ENCODE measurements around the gene RHOBTB3. TPM values are rescaled to one million over a fixed set of nuclear protein-coding genes. Genes with fewer than 3 reads are reported as not detected.

RHOBTB3 gene
- total RNA-seq, 4 donors from 2014 or later, result 40.1 to 95.7 (median 71.0) TPM

DNA sequence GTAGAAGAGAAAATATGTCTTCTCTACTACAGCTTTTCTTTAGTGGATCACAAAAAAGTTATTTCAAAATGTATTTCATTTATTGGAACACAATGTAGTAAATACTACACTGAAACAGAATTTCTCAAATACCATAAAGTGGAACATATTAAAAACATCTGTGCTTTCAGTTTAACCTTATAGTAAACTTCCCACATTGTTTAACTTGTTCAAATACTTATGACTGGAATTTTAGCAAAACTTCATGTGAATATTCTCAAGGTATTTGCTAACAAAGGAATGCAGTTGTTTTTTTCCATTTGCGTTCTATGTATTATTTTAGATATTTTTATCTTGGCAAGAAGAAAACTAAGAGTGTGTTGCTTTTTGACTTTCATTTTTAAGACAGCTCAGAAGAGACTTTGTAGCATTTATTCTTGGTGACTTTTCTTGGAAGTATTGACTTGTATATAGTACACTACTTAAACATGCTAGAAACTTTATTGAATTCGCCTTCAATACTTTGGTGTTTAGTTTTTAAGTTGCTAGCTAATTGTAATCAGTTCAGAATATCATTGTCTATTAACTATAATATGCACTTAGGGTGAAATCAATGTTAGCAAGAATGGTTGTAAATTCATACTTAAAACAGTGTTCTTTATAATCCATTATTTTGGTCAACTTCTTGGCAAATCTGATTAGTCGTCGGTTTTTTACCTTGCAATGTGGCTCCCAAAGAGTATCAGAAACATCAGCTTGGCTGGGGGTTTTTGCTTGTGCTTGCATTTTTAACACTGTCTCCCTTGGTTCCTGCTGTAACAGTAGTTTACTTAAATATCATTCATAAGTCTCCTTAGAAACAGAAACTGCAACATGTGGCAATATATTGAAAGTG is 5.0 kb upstream of the RHOBTB3 start:
- no peaks in the 10 kb centered on the region for H3K27me3 ChIP-seq
- no peaks in the 10 kb centered on the region for H3K36me3 ChIP-seq
- no peak for TF ChIP-seq POLR2A (IDR thresholded peaks at IDR 0.05)
- TF ChIP-seq, protein P1, sequence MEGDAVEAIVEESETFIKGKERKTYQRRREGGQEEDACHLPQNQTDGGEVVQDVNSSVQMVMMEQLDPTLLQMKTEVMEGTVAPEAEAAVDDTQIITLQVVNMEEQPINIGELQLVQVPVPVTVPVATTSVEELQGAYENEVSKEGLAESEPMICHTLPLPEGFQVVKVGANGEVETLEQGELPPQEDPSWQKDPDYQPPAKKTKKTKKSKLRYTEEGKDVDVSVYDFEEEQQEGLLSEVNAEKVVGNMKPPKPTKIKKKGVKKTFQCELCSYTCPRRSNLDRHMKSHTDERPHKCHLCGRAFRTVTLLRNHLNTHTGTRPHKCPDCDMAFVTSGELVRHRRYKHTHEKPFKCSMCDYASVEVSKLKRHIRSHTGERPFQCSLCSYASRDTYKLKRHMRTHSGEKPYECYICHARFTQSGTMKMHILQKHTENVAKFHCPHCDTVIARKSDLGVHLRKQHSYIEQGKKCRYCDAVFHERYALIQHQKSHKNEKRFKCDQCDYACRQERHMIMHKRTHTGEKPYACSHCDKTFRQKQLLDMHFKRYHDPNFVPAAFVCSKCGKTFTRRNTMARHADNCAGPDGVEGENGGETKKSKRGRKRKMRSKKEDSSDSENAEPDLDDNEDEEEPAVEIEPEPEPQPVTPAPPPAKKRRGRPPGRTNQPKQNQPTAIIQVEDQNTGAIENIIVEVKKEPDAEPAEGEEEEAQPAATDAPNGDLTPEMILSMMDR (IDR thresholded peaks at IDR 0.05), result no peak
- H3K4me1 ChIP-seq, result peaks cover 0 to 18% (median 1%) of the 10 kb centered on the region in 4 donors
- H3K4me3 ChIP-seq, result no peak overlapping the region
- no peak for DNase-seq
- no peaks in the 10 kb centered on the region for H3K9me3 ChIP-seq
- H3K27ac ChIP-seq, result peak overlapping the region in 2 of 4 donors; percentile 11 to 39

DNA sequence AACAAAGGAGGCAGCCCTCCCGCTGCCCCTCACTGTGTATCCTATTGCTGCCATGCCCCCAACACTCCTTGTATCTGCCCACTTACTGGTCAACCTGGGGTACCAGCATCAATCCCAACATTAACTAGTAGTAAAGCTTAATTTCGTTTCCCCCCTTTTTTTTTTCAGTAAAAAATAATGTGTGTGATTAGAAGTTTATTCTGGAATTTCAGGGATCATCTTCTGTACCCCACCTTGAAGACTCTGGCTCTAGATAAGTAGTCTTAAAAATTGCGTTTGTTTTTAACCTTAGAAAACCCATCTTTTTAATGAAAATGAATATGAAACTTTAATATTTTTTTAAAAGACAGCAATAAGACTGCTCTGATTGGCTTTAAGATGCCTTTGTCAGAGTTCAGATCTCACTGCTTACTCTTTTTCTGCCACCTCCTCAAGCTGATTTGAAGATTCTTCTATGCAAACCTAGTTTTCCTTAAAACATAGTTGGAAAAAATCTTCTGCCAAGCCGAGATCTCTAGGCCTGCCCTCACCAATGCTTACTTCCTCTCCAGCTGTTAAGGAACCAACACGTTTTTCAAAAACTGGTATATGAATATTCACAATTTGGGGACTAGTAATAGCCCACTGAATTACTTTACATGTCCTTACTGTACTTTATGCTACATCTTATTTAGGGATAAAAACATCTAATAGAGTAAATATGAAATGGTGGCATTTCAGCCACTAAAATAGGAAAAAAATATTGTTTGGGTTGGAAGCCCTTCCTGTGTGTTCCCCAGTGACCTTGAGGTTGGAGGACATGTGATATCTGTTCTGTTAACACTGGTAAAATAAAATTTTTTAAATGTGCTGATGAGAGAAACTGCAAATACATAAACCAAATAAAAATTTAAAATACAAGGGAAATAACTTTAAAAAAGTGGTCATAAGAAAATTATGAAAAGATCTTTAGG is 4.0 kb upstream of the RHOBTB3 start:
- H3K4me3 ChIP-seq, result no peak overlapping the region
- H3K27ac ChIP-seq, result peak overlapping the region in 3 of 4 donors; percentile 11 to 39 (median 12)
- TF ChIP-seq, protein P1 (IDR thresholded peaks at IDR 0.05), result no peak
- H3K4me1 ChIP-seq, result peaks cover 0 to 18% (median 4%) of the 10 kb centered on the region in 4 donors
- no peaks in the 10 kb centered on the region for H3K27me3 ChIP-seq
- no peak for DNase-seq
- no peaks in the 10 kb centered on the region for H3K36me3 ChIP-seq
- H3K9me3 ChIP-seq, result no peaks in the 10 kb centered on the region

DNA sequence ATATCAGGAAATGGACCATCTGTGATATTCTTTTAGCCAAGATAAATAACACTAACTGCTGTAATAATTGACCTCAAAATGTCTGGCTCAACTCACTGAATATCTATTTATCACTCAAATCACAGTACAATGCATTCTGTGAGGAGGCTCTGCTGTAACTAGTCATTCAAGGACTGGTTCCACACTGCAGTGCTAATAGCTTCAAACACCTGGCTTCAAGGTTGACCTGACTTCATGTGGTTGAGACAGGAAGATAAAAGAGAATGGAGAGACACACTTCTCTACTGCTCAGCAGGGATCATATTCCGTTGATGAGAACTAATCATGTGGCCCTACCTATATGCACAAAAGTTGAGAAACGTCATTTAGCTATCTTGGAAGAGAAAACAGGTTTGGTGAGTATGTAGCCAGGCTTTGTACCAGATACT is 3.4 kb upstream of the RHOBTB3 start:
- TF ChIP-seq POLR2A (IDR thresholded peaks at IDR 0.05), result no peak
- TF ChIP-seq, protein P1 (IDR thresholded peaks at IDR 0.05), result no peak
- Histone ChIP-seq H3K4me1 (peaks cover 0 to 18% (median 4%) of the 10 kb centered on the region in 4 donors), H3K9me3 (no peaks in the 10 kb centered on the region), H3K27me3 (no peaks in the 10 kb centered on the region), H3K27ac (peak overlapping the region in 3 of 4 donors; percentile 5 to 29 (median 6)), H3K4me3 (no peak overlapping the region), H3K36me3 (no peaks in the 10 kb centered on the region)
- no peak for DNase-seq

DNA sequence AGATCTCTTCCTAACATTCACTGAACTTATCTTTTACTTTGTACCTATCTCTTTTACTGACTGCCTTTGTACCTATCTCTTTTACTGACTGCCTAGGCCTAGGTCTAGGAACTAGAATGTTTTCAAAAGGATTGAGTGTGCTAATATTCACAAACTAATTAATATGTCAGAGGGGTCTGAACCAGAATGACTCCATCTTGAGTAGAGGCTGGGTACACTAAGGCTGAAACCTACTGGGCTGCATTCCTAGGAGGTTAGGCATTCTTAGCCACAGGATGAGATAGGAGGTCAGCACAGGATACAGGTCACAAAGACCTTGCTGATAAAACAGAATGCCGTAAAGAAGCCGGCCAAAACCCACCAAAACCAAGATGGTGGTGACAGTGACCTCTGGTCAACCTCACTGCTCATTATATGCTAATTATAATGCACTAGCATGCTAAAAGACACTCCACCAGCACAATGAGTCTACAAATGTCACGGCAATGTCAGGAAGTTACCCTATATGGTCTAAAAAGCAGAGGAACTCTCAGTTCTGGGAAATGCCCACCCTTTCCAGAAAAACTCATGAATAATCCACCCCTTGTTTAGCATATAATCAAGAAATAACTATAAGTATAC is 2.5 kb upstream of the RHOBTB3 start:
- no peaks in the 10 kb centered on the region for H3K9me3 ChIP-seq
- peak overlapping the region in 2 of 4 donors; percentile 6 to 29 for H3K27ac ChIP-seq
- no peak for DNase-seq
- peaks cover 0 to 16% (median 4%) of the 10 kb centered on the region in 4 donors for H3K4me1 ChIP-seq
- H3K4me3 ChIP-seq, result no peak overlapping the region
- no peaks in the 10 kb centered on the region for H3K36me3 ChIP-seq
- H3K27me3 ChIP-seq, result no peaks in the 10 kb centered on the region
- TF ChIP-seq, protein P1 (IDR thresholded peaks at IDR 0.05), result no peak
- TF ChIP-seq POLR2A (IDR thresholded peaks at IDR 0.05), result no peak
